GM12878 (cell line): ENCODE measurements around the gene PRR23A. TPM values are rescaled to one million over a fixed set of nuclear protein-coding genes. Genes with fewer than 3 reads are reported as not detected.

Experiments
- ATAC-seq: fragments of 200-7000 bp; cut with Tn5 transposase; 3 replicates; pipeline ENCODE4 v1.9.1; 2020; ENCODE audit warnings: mild to moderate bottlenecking, moderate library complexity
- BruUV-seq: library from RNA; stranded (reverse); fragments of 400-500 nt; replicated peaks from 2 replicates; lab custom pipeline; 2021; lab: Mats Ljungman, UMichigan
- CTCF ChIA-PET: fragments of 300-600 bp; sonication (Branson Sonifier 250); formaldehyde crosslinking; extraction: SDS; loops from one replicate; lab custom pipeline; 2021; ENCODE audit warnings: inconsistent platforms; lab: Yijun Ruan, JAX
- POLR2A ChIA-PET: fragments of 350-600 bp; formaldehyde crosslinking; extraction: SDS; loops from one replicate; lab custom pipeline; 2021; ENCODE audit warnings: inconsistent platforms; lab: Charles Lee
- RAD21 ChIA-PET: fragments of 300-600 bp; sonication (Branson Sonifier 250); formaldehyde crosslinking; loops from one replicate; lab custom pipeline; 2023; ENCODE audit warnings: antibody characterized with exemption; ENCODE audit not compliant: unreplicated experiment; lab: Charles Lee
- SMC1A ChIA-PET: fragments of 300-600 bp; sonication (Branson Sonifier 250); formaldehyde crosslinking; loops from one replicate; lab custom pipeline; 2023; ENCODE audit not compliant: unreplicated experiment, uncharacterized antibody; lab: Charles Lee
- DNase-seq: peaks from one replicate; pipeline ENCODE4 v3.0.0-alpha.2; 2011; ENCODE audit warnings: low read depth, low spot score
- FAIRE-seq: peaks from 3 replicates; lab custom pipeline; 2011; peaks lifted over from hg19 to GRCh38; lab: Jason Lieb, UNC
- H2AFZ ChIP-seq: 2 replicates; pipeline ENCODE4 v1.6.0; 2011; ENCODE audit warnings: low read depth, low read length, control low read depth; ENCODE audit not compliant: control insufficient read depth
- H3K27ac ChIP-seq: 2 replicates; pipeline ENCODE4 v1.5.1; 2011; ENCODE audit warnings: control low read depth; ENCODE audit not compliant: control insufficient read depth, insufficient read depth
- H3K27me3 ChIP-seq, 2 experiments: replicated peaks in 1 of 2; 2 replicates each; pipeline versions ENCODE4 v1.6.0 to v1.6.1; 2011; ENCODE audit warnings: low read length in 1 of 2; ENCODE audit not compliant: control insufficient read depth in 2 of 2, insufficient read depth in 2 of 2
- H3K36me3 ChIP-seq, 2 experiments: 2 replicates each; pipeline ENCODE4 v1.5.1; 2011; ENCODE audit warnings: low read length in 1 of 2; ENCODE audit not compliant: control insufficient read depth in 2 of 2, insufficient read depth in 2 of 2
- H3K4me1 ChIP-seq: 2 replicates; pipeline ENCODE4 v1.6.1; 2011; ENCODE audit warnings: mild to moderate bottlenecking, low read length, moderate library complexity, mixed read lengths; ENCODE audit not compliant: control insufficient read depth, insufficient read depth
- H3K4me2 ChIP-seq: 2 replicates; pipeline ENCODE4 v1.6.0; 2011; ENCODE audit warnings: control low read depth; ENCODE audit not compliant: control insufficient read depth, insufficient read depth
- H3K4me3 ChIP-seq: fragments of 200-600 bp; sonication (generic); 2 replicates; pipeline ENCODE4 v1.5.1; 2016
- H3K79me2 ChIP-seq: 2 replicates; pipeline ENCODE4 v1.6.0; 2011; ENCODE audit warnings: low read length; ENCODE audit not compliant: control insufficient read depth, insufficient read depth
- H3K9ac ChIP-seq: 2 replicates; pipeline ENCODE4 v1.8.0; 2011; ENCODE audit warnings: low read length, control low read depth, mixed read lengths; ENCODE audit not compliant: control insufficient read depth, insufficient read depth
- H3K9me3 ChIP-seq: replicated peaks from 3 replicates; pipeline ENCODE4 v1.5.1; 2011; ENCODE audit warnings: mild to moderate bottlenecking, low read length; ENCODE audit not compliant: control insufficient read depth, insufficient read depth
- H4K20me1 ChIP-seq: 2 replicates; pipeline ENCODE4 v1.6.0; 2011; ENCODE audit not compliant: control insufficient read depth, insufficient read depth
- BACH1 ChIP-seq: fragments of 450-650 bp; IDR thresholded peaks from 2 replicates; pipeline ENCODE4 v1.6.1; 2017; ENCODE audit warnings: mild to moderate bottlenecking, borderline replicate concordance
- BCL11A ChIP-seq: IDR thresholded peaks from 2 replicates; pipeline ENCODE4 v1.6.1; 2011; ENCODE audit warnings: low read depth, low read length
- BCL3 ChIP-seq: IDR thresholded peaks from 2 replicates; pipeline ENCODE4 v1.6.1; 2011; ENCODE audit warnings: borderline replicate concordance, low read depth, mild to moderate bottlenecking, moderate library complexity, low read length; ENCODE audit not compliant: insufficient read depth, poor library complexity, severe bottlenecking
- CREB1 ChIP-seq: IDR thresholded peaks from 2 replicates; pipeline ENCODE4 v1.6.1; 2012; ENCODE audit warnings: low read depth, mild to moderate bottlenecking, inconsistent platforms
- E4F1 ChIP-seq: fragments of 450-650 bp; IDR thresholded peaks from 2 replicates; pipeline ENCODE4 v1.6.1; 2018; ENCODE audit warnings: borderline replicate concordance, mild to moderate bottlenecking; ENCODE audit not compliant: partially characterized antibody
- FOXM1 ChIP-seq: IDR thresholded peaks from 2 replicates; pipeline ENCODE4 v1.6.1; 2012; ENCODE audit warnings: low read depth, mild to moderate bottlenecking, inconsistent platforms, low read length, moderate library complexity
- GABPA ChIP-seq: IDR thresholded peaks from 2 replicates; pipeline ENCODE4 v1.6.1; 2014; ENCODE audit warnings: antibody characterized with exemption, low read depth, mild to moderate bottlenecking, inconsistent platforms
- HDGF ChIP-seq: fragments of 450-650 bp; IDR thresholded peaks from 2 replicates; pipeline ENCODE4 v1.6.1; 2016; ENCODE audit warnings: antibody characterized with exemption
- NBN ChIP-seq: fragments of 450-650 bp; IDR thresholded peaks from 2 replicates; pipeline ENCODE4 v1.6.1; 2016
- NRF1 ChIP-seq: conservative IDR thresholded peaks from 2 replicates; pipeline ENCODE4 v1.6.1; 2011; ENCODE audit warnings: mild to moderate bottlenecking, low read depth, low read length, improper control_type of control experiment
- PAX8 ChIP-seq: fragments of 450-650 bp; IDR thresholded peaks from 2 replicates; pipeline ENCODE4 v1.6.1; 2017; ENCODE audit warnings: mild to moderate bottlenecking, moderate library complexity
- SIX5 ChIP-seq: IDR thresholded peaks from 2 replicates; pipeline ENCODE4 v1.6.1; 2011; ENCODE audit warnings: mild to moderate bottlenecking, low read depth, low read length, moderate library complexity; ENCODE audit not compliant: severe bottlenecking
- SMAD5 ChIP-seq: IDR thresholded peaks from 2 replicates; pipeline ENCODE4 v1.6.1; 2016; ENCODE audit warnings: antibody characterized with exemption, low read depth
- WRNIP1 ChIP-seq: IDR thresholded peaks from 2 replicates; pipeline ENCODE4 v1.6.1; 2011; ENCODE audit warnings: low read depth, low read length, improper control_type of control experiment, borderline replicate concordance
- YY1 ChIP-seq: IDR thresholded peaks from 2 replicates; pipeline ENCODE4 v1.6.1; 2011; ENCODE audit warnings: low read depth, mild to moderate bottlenecking, low read length
- WGBS: methylation state at CpG from one replicate; pipeline ENCODE4 v1.1.6; 2016; ENCODE audit warnings: low lambda C conversion rate; ENCODE audit not compliant: insufficient replicate concordance, insufficient coverage; ENCODE audit errors: missing lambda C conversion rate; 5-methylcytosine and 5-hydroxymethylcytosine counted together
- in situ Hi-C: fragments of 300-500 bp; cut with MboI; formaldehyde crosslinking; loops from 9 replicates; pipeline ENCODE4 v1.14.3; 2018; ENCODE audit warnings: mixed read lengths
- intact Hi-C: fragments of 100-400 bp; cut with micrococcal nuclease; formaldehyde crosslinking; loops from one replicate; pipeline ENCODE4 v1.14.2; 2022; ENCODE audit not compliant: unreplicated experiment
- polyA plus RNA-seq, 11 experiments: library from polyadenylated mRNA; depleted of rRNA in 4 of 11; unstranded in 6 of 11; stranded (reverse) in 5 of 11; fragments of >200 nt; fragmentation: Nextera tagmentation in 4 of 11; fragmentation: Illumina TruSeq in 1 of 11; extraction: Ambion mirVana in 4 of 11; extraction: Trizol in 1 of 11; gene quantifications; 1 replicate in 1 of 11; 2 replicates in 10 of 11; pipeline versions ENCODE4 v1.2.1 to v1.2.3, GENCODE V29; 2011 to 2016; ENCODE audit warnings: inconsistent platforms in 2 of 11, missing spikeins in 2 of 11, low read depth in 1 of 11
- total RNA-seq, 4 experiments: library from RNA; depleted of rRNA in 3 of 4; stranded (reverse); fragments of >200 nt in 3 of 4; fragmentation: Illumina TruSeq in 1 of 4; extraction: Trizol in 1 of 4; gene quantifications; 2 replicates each; pipeline versions ENCODE4 v1.2.1 to v1.2.3, GENCODE V29; 2013 to 2021

PRR23A gene
- total and polyA plus RNA-seq, 10 of the 15 experiments (the other 5 are each of a cell fraction or from before 2014, with no cell fraction given): not detected

- Histone ChIP-seq H3K9me3 (no peaks in the 10 kb centered on the region), H3K27ac (no peak overlapping the region), H3K27me3 (no peaks in the 10 kb centered on the region), H3K4me1 (no peaks in the 10 kb centered on the region), H3K79me2 (no peaks in the 10 kb centered on the region), H3K4me3 (no peak overlapping the region), H4K20me1 (no peaks in the 10 kb centered on the region), H3K36me3 (no peaks in the 10 kb centered on the region), H3K4me2 (no peak overlapping the region), H3K9ac (no peak overlapping the region), H2AFZ (no peak overlapping the region)
- ChIA-PET RAD21 (no interaction called here), CTCF (no interaction called here), SMC1A (no interaction called here), POLR2A (no interaction called here)
- ATAC-seq (no peak), FAIRE-seq (no peak), DNase-seq (no peak)
- intact Hi-C loops: no loop called here
- 84% methylated on average over 36 of the region's 45 CpGs for WGBS
- TF ChIP-seq BACH1 (no peak), GABPA (no peak), WRNIP1 (no peak), SIX5 (no peak), NRF1 (no peak), HDGF (no peak), CREB1 (no peak), SMAD5 (no peak), PAX8 (no peak), YY1 (no peak), NBN (no peak), FOXM1 (no peak), E4F1 (no peak), BCL3 (no peak), BCL11A (no peak)
- in situ Hi-C loops: no loop called here
- no TSS peak for BruUV-seq
These were observed 593 bp downstream of the PRR23A start for GRCh38 chr3:139005356-139005993.
